GM13976 (cell line): ENCODE data around the gene NODAL.

Experiments used
- DNase-seq: peaks from one replicate; pipeline ENCODE4 v3.0.0; 2012; ENCODE audit warnings: low spot score
- CTCF ChIP-seq: IDR thresholded peaks from 2 replicates; pipeline ENCODE4 v1.5.1; 2012; ENCODE audit warnings: borderline replicate concordance, mild to moderate bottlenecking; ENCODE audit not compliant: insufficient read depth; ENCODE audit errors: extremely low read depth, missing control alignments, control extremely low read depth
- in situ Hi-C: fragments of 300-500 bp; cut with MboI; formaldehyde crosslinking; loops from one replicate; pipeline ENCODE4 v1.12.0; 2022; ENCODE audit warnings: low sequenced_read_pairs, mixed read lengths, inconsistent platforms; ENCODE audit not compliant: unreplicated experiment

The NODAL gene

GRCh38 chr10:70433581-70434280 is 7.8 kb downstream of the NODAL start:
- no peak for DNase-seq
- no peak for TF ChIP-seq CTCF
- in situ Hi-C loops, result no loop called here

- in situ Hi-C loops, result no loop called here
- TF ChIP-seq CTCF, result no peak
Measured at GRCh38 chr10:70432561-70433263, 8.8 kb downstream of the NODAL start.

GRCh38 chr10:70432101-70432500 is 9.4 kb downstream of the NODAL start:
- no peak for TF ChIP-seq CTCF
- in situ Hi-C loops, result no loop called here
- no peak for DNase-seq

More at GRCh38 chr10:70432561-70433263, 8.8 kb downstream of the NODAL start:
- DNase-seq, result no peak

- no peak for TF ChIP-seq CTCF
- DNase-seq, result no peak
- in situ Hi-C loops, result no loop called here
Measured at GRCh38 chr10:70430493-70431445, 10.7 kb downstream of the NODAL start.

GRCh38 chr10:70426823-70427222 is 14.7 kb downstream of the NODAL start:
- no peak for DNase-seq
- TF ChIP-seq CTCF, result no peak
- in situ Hi-C loops, result no loop called here

- in situ Hi-C loops, result no loop called here
- no peak for DNase-seq
- TF ChIP-seq CTCF, result no peak
Measured at GRCh38 chr10:70425096-70425495, 16.4 kb downstream of the NODAL start.
